Transverse colon (tissue), 4 donors: ENCODE results near the gene RRBP1. TPM values are rescaled to one million over a fixed set of nuclear protein-coding genes. Genes with fewer than 3 reads are reported as not detected.

Experiments
- DNase-seq: peaks from one replicate; pipeline ENCODE4 v3.0.0-alpha.2; 2019
- H3K27ac ChIP-seq, 4 donors: fragments of 200-600 bp; sonication (generic); 2 replicates each; pipeline ENCODE4 v1.5.1; 2016 to 2018; ENCODE audit warnings: inconsistent platforms in 4 of 4
- H3K27me3 ChIP-seq: fragments of 200-600 bp; sonication (generic); 2 replicates; pipeline ENCODE4 v1.5.1; 2017; ENCODE audit warnings: inconsistent platforms
- H3K36me3 ChIP-seq, 4 donors: fragments of 200-600 bp; sonication (generic); 2 replicates each; pipeline ENCODE4 v1.5.1; 2017 to 2019; ENCODE audit warnings: inconsistent platforms in 4 of 4
- H3K4me1 ChIP-seq, 4 donors: fragments of 200-600 bp; sonication (generic); 2 replicates each; pipeline ENCODE4 v1.5.1; 2017 to 2020; ENCODE audit warnings: inconsistent platforms in 4 of 4
- H3K4me3 ChIP-seq, 4 donors: fragments of 200-600 bp; sonication (generic); 1 replicate in 1 of 4; 2 replicates in 3 of 4; pipeline versions ENCODE4 v1.5.1 to v1.6.1; 2017 to 2019; ENCODE audit warnings: inconsistent platforms in 4 of 4
- H3K9me3 ChIP-seq, 2 donors: fragments of 200-600 bp; sonication (generic); 2 replicates each; pipeline ENCODE4 v1.5.1; 2017 to 2019; ENCODE audit warnings: inconsistent platforms in 2 of 2
- EP300 ChIP-seq: sonication (generic); formaldehyde crosslinking; IDR thresholded peaks from one replicate; pipeline ENCODE4 v1.6.1; 2017; ENCODE audit warnings: antibody characterized with exemption, low read depth
- POLR2A ChIP-seq: fragments of 450-650 bp; IDR thresholded peaks from one replicate; pipeline ENCODE4 v1.6.1; 2016; ENCODE audit warnings: antibody characterized with exemption, mild to moderate bottlenecking, moderate library complexity
- POLR2AphosphoS5 ChIP-seq, 3 donors: sonication (generic); formaldehyde crosslinking; IDR thresholded peaks; one replicate each; pipeline ENCODE4 v1.6.1; 2016; ENCODE audit warnings: antibody characterized with exemption in 3 of 3
- WGBS, 2 donors: methylation state at CpG; one replicate each; pipeline ENCODE4 v1.1.5; 2018; ENCODE audit warnings: low coverage in 1 of 2; 5-methylcytosine and 5-hydroxymethylcytosine counted together
- in situ Hi-C, 4 donors: fragments of 200-750 bp; cut with MboI; loops; one replicate each; pipeline versions ENCODE4 v1.15.0 to v1.15.1; 2017; ENCODE audit warnings: low sequenced_read_pairs in 3 of 4, low pct_ligation_motif_present in 1 of 4, low pct_unique_long_range_greater_than_20kb in 1 of 4
- intact Hi-C: fragments of 100-400 bp; cut with DNase I; formaldehyde crosslinking; loops from one replicate; pipeline ENCODE4 v1.15.1; 2023; ENCODE audit warnings: low total_unique reads
- total RNA-seq, 4 donors: library from RNA; depleted of rRNA; stranded (reverse); fragments of >200 nt; gene quantifications; one replicate each; pipeline ENCODE4 v1.1.0, GENCODE V29; 2016
- TF ChIP-seq, protein P1 (sequence below), 5 experiments: fragments of 200-600 bp in 3 of 5; fragments of 450-650 bp in 2 of 5; sonication (generic) in 3 of 5; IDR thresholded peaks; 1 replicate in 2 of 5; 2 replicates in 3 of 5; pipeline ENCODE4 v1.5.1; 2016 to 2017; ENCODE audit warnings: antibody characterized with exemption in 5 of 5, inconsistent platforms in 3 of 5, mild to moderate bottlenecking in 2 of 5, moderate library complexity in 1 of 5

The RRBP1 gene
- total RNA-seq, 4 donors from 2014 or later, result 219 to 403 (median 288) TPM

DNA sequence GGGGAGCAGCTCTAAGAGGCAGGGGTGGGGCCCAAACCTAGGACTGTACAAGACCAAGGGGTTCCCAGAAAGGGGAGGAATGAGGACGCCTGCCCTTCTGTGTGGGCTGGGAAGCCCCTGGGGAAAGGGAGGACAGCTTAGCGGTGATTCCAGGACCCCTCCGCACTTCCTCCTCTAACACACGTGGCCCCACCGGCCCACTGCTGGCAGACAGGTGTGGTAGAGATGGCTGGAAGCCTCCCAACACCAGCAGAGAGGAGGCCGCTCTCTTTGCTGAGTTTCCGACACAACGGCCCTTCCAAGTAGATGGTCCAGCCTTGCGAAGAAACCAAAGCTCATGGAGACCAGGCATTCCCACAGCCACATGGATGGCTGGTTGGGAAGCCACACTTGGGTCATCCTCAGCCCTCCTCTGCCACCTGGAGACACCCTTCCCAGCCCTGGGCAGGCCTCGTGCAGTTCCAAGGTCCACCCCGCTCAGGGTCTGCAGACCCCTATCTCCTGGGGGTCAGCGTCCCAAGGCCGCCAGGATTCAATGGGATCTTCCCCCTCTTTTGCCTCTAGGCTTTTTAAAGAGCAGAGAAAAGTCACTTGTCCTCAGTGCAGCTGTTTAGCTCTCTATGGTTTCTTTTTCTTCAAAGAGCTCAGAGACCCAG lies 43.9 kb downstream of the RRBP1 start:
- H3K27me3 ChIP-seq, result no peaks in the 10 kb centered on the region
- no peaks in the 10 kb centered on the region for H3K9me3 ChIP-seq
- TF ChIP-seq POLR2AphosphoS5 (IDR thresholded peaks at IDR 0.05), result no peak
- TF ChIP-seq POLR2A, result no peak
- TF ChIP-seq, protein P1, sequence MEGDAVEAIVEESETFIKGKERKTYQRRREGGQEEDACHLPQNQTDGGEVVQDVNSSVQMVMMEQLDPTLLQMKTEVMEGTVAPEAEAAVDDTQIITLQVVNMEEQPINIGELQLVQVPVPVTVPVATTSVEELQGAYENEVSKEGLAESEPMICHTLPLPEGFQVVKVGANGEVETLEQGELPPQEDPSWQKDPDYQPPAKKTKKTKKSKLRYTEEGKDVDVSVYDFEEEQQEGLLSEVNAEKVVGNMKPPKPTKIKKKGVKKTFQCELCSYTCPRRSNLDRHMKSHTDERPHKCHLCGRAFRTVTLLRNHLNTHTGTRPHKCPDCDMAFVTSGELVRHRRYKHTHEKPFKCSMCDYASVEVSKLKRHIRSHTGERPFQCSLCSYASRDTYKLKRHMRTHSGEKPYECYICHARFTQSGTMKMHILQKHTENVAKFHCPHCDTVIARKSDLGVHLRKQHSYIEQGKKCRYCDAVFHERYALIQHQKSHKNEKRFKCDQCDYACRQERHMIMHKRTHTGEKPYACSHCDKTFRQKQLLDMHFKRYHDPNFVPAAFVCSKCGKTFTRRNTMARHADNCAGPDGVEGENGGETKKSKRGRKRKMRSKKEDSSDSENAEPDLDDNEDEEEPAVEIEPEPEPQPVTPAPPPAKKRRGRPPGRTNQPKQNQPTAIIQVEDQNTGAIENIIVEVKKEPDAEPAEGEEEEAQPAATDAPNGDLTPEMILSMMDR (IDR thresholded peaks at IDR 0.05), result no peak
- TF ChIP-seq EP300, result no peak
- WGBS, 2 donors, result 86 to 100% methylated on average over 2 to 13 of the region's 13 CpGs
- H3K4me3 ChIP-seq, result no peak overlapping the region
- peaks cover 0 to 44% (median 18%) of the 10 kb centered on the region in 4 donors for H3K36me3 ChIP-seq
- H3K4me1 ChIP-seq, result peaks cover 0 to 28% (median 3%) of the 10 kb centered on the region in 4 donors
- in situ Hi-C loops (loop anchor here in 2 of 4 donors (25.0 kb wide), 1 partner anchor 101 kb away; the partner anchor contains the start of gene BFSP1 (in 2 of the 2)), intact Hi-C loops (no loop called here)
- H3K27ac ChIP-seq, result no peak overlapping the region
- DNase-seq, result no peak

GRCh38 chr20:17637413-17637780 lies 44.6 kb downstream of the RRBP1 start:
- Histone ChIP-seq H3K9me3 (no peaks in the 10 kb centered on the region), H3K36me3 (peaks cover 0 to 41% (median 19%) of the 10 kb centered on the region in 4 donors), H3K4me1 (peaks cover 0 to 28% (median 3%) of the 10 kb centered on the region in 4 donors), H3K27ac (no peak overlapping the region), H3K27me3 (no peaks in the 10 kb centered on the region), H3K4me3 (no peak overlapping the region)
- TF ChIP-seq, protein P1 (IDR thresholded peaks at IDR 0.05), result no peak
- no peak for TF ChIP-seq POLR2AphosphoS5 (IDR thresholded peaks at IDR 0.05)
- no peak for TF ChIP-seq EP300
- no peak for TF ChIP-seq POLR2A
- in situ Hi-C loops, result loop anchor here in 2 of 4 donors (25.0 kb wide), 1 partner anchor 100 kb away; the partner anchor contains the start of gene BFSP1 (in 2 of the 2)
- 84% methylated on average over 4 of the region's 4 CpGs; no CpG with 5 or more reads in 1 of the 2 donors for WGBS, 2 donors
- intact Hi-C loops, result no loop called here
- no peak for DNase-seq

DNA sequence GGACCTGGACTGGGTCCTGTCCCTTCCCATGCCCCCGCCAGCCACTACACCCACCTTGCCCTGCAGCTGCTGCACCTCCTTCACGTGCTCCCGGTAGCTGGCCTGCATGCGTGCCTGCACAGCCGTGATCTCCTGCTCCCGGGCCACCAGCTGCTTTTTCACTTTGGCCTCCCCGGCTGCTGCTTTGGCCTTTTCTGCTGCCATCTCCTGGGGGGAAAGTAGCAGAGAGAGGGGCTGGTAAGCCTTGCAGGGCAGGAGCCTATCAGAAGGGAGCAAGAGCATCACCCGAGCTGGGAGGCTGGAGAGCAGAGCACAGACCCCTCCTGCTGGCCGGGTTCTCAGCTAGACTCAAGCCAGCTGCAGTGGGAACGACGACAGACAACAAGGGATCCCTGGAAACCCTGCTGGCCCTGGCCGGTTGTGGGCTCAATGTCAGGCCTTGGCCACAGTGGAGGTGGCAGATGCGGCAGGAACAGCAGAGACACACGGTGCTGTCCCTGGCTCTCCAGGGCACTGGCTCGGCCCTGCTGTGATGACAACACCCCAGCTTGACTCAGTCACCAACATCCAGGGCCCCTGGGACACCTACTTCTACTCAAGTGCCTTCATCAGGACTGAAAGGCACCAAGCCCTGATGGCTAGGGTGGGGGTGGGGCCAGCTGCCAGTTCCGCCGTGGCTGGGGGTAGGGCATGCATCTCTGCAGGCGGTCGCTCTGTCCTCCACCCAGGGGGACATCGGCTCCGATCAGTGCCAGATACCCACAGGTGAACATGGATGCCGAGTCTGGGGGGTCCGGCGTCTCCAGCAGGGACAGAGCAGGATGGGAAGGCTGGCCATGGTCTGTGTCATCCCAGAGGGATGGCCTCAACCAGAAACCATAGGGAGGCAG lies 45.3 kb downstream of the RRBP1 start:
- no peak for DNase-seq
- H3K27me3 ChIP-seq, result no peaks in the 10 kb centered on the region
- in situ Hi-C loops (loop anchor here in 2 of 4 donors (25.0 kb wide), 1 partner anchor 99 kb away; the partner anchor contains the start of gene BFSP1 (in 2 of the 2)), intact Hi-C loops (no loop called here)
- WGBS, 2 donors, result 81% methylated on average over 22 of the region's 24 CpGs; no CpG with 5 or more reads in 1 of the 2 donors
- H3K4me1 ChIP-seq, result peaks cover 0 to 28% (median 3%) of the 10 kb centered on the region in 4 donors
- H3K36me3 ChIP-seq, result peaks cover 0 to 40% (median 15%) of the 10 kb centered on the region in 4 donors
- H3K9me3 ChIP-seq, result no peaks in the 10 kb centered on the region
- TF ChIP-seq POLR2AphosphoS5 (IDR thresholded peaks at IDR 0.05) (no peak), EP300 (no peak), POLR2A (no peak)
- TF ChIP-seq, protein P1 (IDR thresholded peaks at IDR 0.05), result no peak
- no peak overlapping the region for H3K4me3 ChIP-seq
- no peak overlapping the region for H3K27ac ChIP-seq
